ENCODE results near the gene SLC18B1.

GRCh38 chr6:132805548-132805947, 7.1 kb upstream of the SLC18B1 start:
- TF ChIP-seq CTCF (IDR thresholded peaks at IDR 0.05), result no peak
- TF ChIP-seq POLR2A (IDR thresholded peaks at IDR 0.05), result no peak

Measured in lower leg skin (tissue), 3 donors.